OCI-LY7 (cell line): Measurements from ENCODE around the gene ZBTB11. TPM values are rescaled to one million over a fixed set of nuclear protein-coding genes. Genes with fewer than 3 reads are reported as not detected.

Experiments
- BruUV-seq: library from RNA; stranded (reverse); fragments of 400-500 nt; replicated peaks from 2 replicates; lab custom pipeline; 2021; lab: Mats Ljungman, UMichigan
- CTCF ChIA-PET: fragments of 300-600 bp; sonication (Branson Sonifier 250); formaldehyde crosslinking; loops from one replicate; lab custom pipeline; 2022; ENCODE audit warnings: antibody characterized with exemption; ENCODE audit not compliant: unreplicated experiment; lab: Charles Lee
- POLR2A ChIA-PET: fragments of 300-600 bp; sonication (Branson Sonifier 250); formaldehyde crosslinking; loops from one replicate; lab custom pipeline; 2022; ENCODE audit warnings: antibody characterized with exemption; lab: Charles Lee
- DNase-seq: peaks from one replicate; pipeline ENCODE4 v3.0.0-alpha.2; 2015; ENCODE audit warnings: low spot score
- H2AFZ ChIP-seq: fragments of 200-600 bp; sonication (generic), shearing (Covaris generic); 2 replicates; pipeline ENCODE4 v1.6.1; 2014; ENCODE audit warnings: mild to moderate bottlenecking, antibody characterized with exemption, low read length, moderate library complexity
- H3K27ac ChIP-seq: fragments of 200-600 bp; sonication (generic); 2 replicates; pipeline ENCODE4 v1.5.1; 2014; ENCODE audit warnings: mixed run types, low read depth, mild to moderate bottlenecking, moderate library complexity, low read length, inconsistent platforms; ENCODE audit not compliant: poor library complexity, severe bottlenecking
- H3K36me3 ChIP-seq: fragments of 200-600 bp; sonication (generic); 2 replicates; pipeline ENCODE4 v1.6.1; 2014; ENCODE audit warnings: mild to moderate bottlenecking, antibody characterized with exemption, low read length, moderate library complexity, mixed read lengths; ENCODE audit not compliant: insufficient read depth
- H3K4me1 ChIP-seq: fragments of 200-600 bp; sonication (generic); 2 replicates; pipeline ENCODE4 v1.5.1; 2014; ENCODE audit warnings: mild to moderate bottlenecking, low read length; ENCODE audit not compliant: insufficient read depth, poor library complexity, severe bottlenecking
- H3K4me2 ChIP-seq: fragments of 200-600 bp; sonication (generic); 2 replicates; pipeline ENCODE4 v1.6.1; 2014; ENCODE audit warnings: mild to moderate bottlenecking, low read length
- H3K4me3 ChIP-seq: fragments of 200-600 bp; sonication (generic); 2 replicates; pipeline ENCODE4 v1.5.1; 2014; ENCODE audit warnings: mild to moderate bottlenecking, low read depth, low read length; ENCODE audit not compliant: poor library complexity, severe bottlenecking
- H3K79me2 ChIP-seq: fragments of 200-600 bp; sonication (generic); 2 replicates; pipeline ENCODE4 v1.6.1; 2016; ENCODE audit warnings: low read depth, mild to moderate bottlenecking, low read length, moderate library complexity, mixed read lengths; ENCODE audit not compliant: insufficient read depth
- H3K9me2 ChIP-seq: fragments of 200-600 bp; sonication (generic); 2 replicates; pipeline ENCODE4 v1.6.1; 2016; ENCODE audit warnings: mild to moderate bottlenecking, low read length, mixed read lengths; ENCODE audit not compliant: insufficient read depth
- H3K9me3 ChIP-seq: fragments of 200-600 bp; sonication (generic); 2 replicates; pipeline ENCODE4 v1.6.1; 2014; ENCODE audit warnings: mild to moderate bottlenecking, mixed run types, low read length, mixed read lengths
- H4K20me1 ChIP-seq: fragments of 200-600 bp; sonication (generic); 2 replicates; pipeline ENCODE4 v1.6.1; 2014; ENCODE audit warnings: mild to moderate bottlenecking, antibody characterized with exemption, low read length, moderate library complexity, mixed read lengths; ENCODE audit not compliant: insufficient read depth
- CTCF ChIP-seq: fragments of 200-600 bp; sonication (generic); conservative IDR thresholded peaks from 2 replicates; pipeline ENCODE4 v1.5.1; 2014; ENCODE audit warnings: mild to moderate bottlenecking, antibody characterized with exemption, low read length, moderate library complexity, mixed read lengths
- EZH2phosphoT487 ChIP-seq: fragments of 200-600 bp; sonication (generic); IDR thresholded peaks from 2 replicates; pipeline ENCODE4 v1.6.1; 2018; ENCODE audit warnings: low read depth, borderline replicate concordance, mild to moderate bottlenecking, mixed run types, antibody characterized with exemption, low read length, moderate library complexity, mixed read lengths
- intact Hi-C: fragments of 100-400 bp; cut with micrococcal nuclease; formaldehyde crosslinking; loops from one replicate; pipeline ENCODE4 v1.10.0; 2022; ENCODE audit not compliant: unreplicated experiment
- total RNA-seq, 2 experiments: library from RNA; depleted of rRNA in 1 of 2; stranded (reverse); fragments of >200 nt in 1 of 2; shearing (Covaris generic) in 1 of 2; gene quantifications; 2 replicates each; pipeline ENCODE4 v1.2.3, GENCODE V29; 2014 to 2022

The ZBTB11 gene
- total RNA-seq, 2 experiments from 2014 or later = 21.5 to 26.8 TPM

GRCh38 chr3:101725194-101725889 is 48.4 kb upstream of the ZBTB11 start:
- DNase-seq = peak; percentile 71
- ChIA-PET POLR2A (interaction anchor here (0.6 to 2.4 kb wide), 21 partner anchors 12 to 210 kb away, joined by 3 to 12 read pairs (median 5); partner anchors contain the start of genes NXPE3, RPL24 and ZBTB11), CTCF (interaction anchor here (1.4 kb wide), 1 partner anchor 67 kb away, joined by 4 read pairs; no protein-coding TSS in a partner anchor)
- H3K4me1 ChIP-seq = peaks cover 39% of the 10 kb centered on the region
- BruUV-seq = no TSS peak
- TF ChIP-seq EZH2phosphoT487 = no peak
- TF ChIP-seq CTCF = no peak
- peak overlapping the region; percentile 83 for H3K27ac ChIP-seq
- peak overlapping the region; percentile 73; the same call in 1 of the 2 replicates for H2AFZ ChIP-seq
- peak overlapping the region; percentile 84 for H3K4me2 ChIP-seq
- H4K20me1 ChIP-seq = no peaks in the 10 kb centered on the region
- intact Hi-C loops = no loop called here
- H3K36me3 ChIP-seq = peaks cover 42% of the 10 kb centered on the region
- H3K9me2 ChIP-seq = no peaks in the 10 kb centered on the region
- peak overlapping the region; percentile 87 for H3K4me3 ChIP-seq
- H3K79me2 ChIP-seq = peaks cover 53% of the 10 kb centered on the region
- peaks cover under 1% of the 10 kb centered on the region; the same call in 1 of the 2 replicates for H3K9me3 ChIP-seq

GRCh38 chr3:101724329-101725193 is 47.6 kb upstream of the ZBTB11 start, which contains the start of gene CEP97:
Gene CEP97, plus strand, starts transcription at chr3:101724614. Its CDS starts 63 bp downstream, at chr3:101724677.
- H3K4me3 ChIP-seq = peak within 1 kb of the TSS; percentile 87
- intact Hi-C loops = loop anchor here (1.0 to 5.0 kb wide), 2 partner anchors 37 to 55 kb away; partner anchors contain the start of genes NXPE3 and RPL24
- peak within 1 kb of the TSS; percentile 83 for H3K27ac ChIP-seq
- H3K4me1 ChIP-seq = peaks cover 47% of the 10 kb centered on the region
- no peak for TF ChIP-seq EZH2phosphoT487
- no peak for TF ChIP-seq CTCF
- H2AFZ ChIP-seq = peak within 1 kb of the TSS; percentile 73; the same call in 1 of the 2 replicates
- no peaks in the 10 kb centered on the region for H3K9me2 ChIP-seq
- peak; percentile 96 for DNase-seq
- CTCF ChIA-PET = interaction anchor here (0.7 to 1.4 kb wide), 3 partner anchors 23 to 78 kb away, joined by 4 read pairs; no protein-coding TSS in a partner anchor
- no TSS peak for BruUV-seq
- H4K20me1 ChIP-seq = no peaks in the 10 kb centered on the region
- H3K9me3 ChIP-seq = peaks cover 4% of the 10 kb centered on the region; the same call in 1 of the 2 replicates
- H3K79me2 ChIP-seq = peaks cover 53% of the 10 kb centered on the region
- H3K36me3 ChIP-seq = peaks cover 34% of the 10 kb centered on the region
- POLR2A ChIA-PET = interaction anchor here (0.6 to 2.3 kb wide), 26 partner anchors 11 to 417 kb away, joined by 3 to 12 read pairs (median 5); partner anchors contain the start of genes NXPE3, RPL24 and ZBTB11
- H3K4me2 ChIP-seq = peak within 1 kb of the TSS; percentile 86
